Neural progenitor cell (in vitro differentiated cells): ENCODE results near the gene TLR5. TPM values are rescaled to one million over a fixed set of nuclear protein-coding genes. Genes with fewer than 3 reads are reported as not detected.

Source experiments
- DNase-seq: peaks from one replicate; pipeline ENCODE4 v3.0.0-alpha.2; 2016; ENCODE audit warnings: low spot score
- H2AFZ ChIP-seq: fragments of 200-600 bp; sonication (generic); replicated peaks from 2 replicates; pipeline ENCODE4 v1.6.1; 2016; ENCODE audit warnings: antibody characterized with exemption
- H3F3A ChIP-seq: fragments of 200-600 bp; sonication (generic); 2 replicates; pipeline ENCODE4 v1.6.1; 2016; ENCODE audit warnings: antibody characterized with exemption, low read depth
- H3K27ac ChIP-seq: fragments of 200-600 bp; sonication (generic); 2 replicates; pipeline ENCODE4 v1.5.1; 2016; ENCODE audit warnings: mild to moderate bottlenecking
- H3K27me3 ChIP-seq: fragments of 200-600 bp; sonication (generic); 2 replicates; pipeline ENCODE4 v1.6.1; 2016; ENCODE audit warnings: mild to moderate bottlenecking, moderate library complexity
- H3K36me3 ChIP-seq: fragments of 200-600 bp; sonication (generic); 2 replicates; pipeline ENCODE4 v1.5.1; 2016
- H3K4me1 ChIP-seq: fragments of 200-600 bp; sonication (generic); 2 replicates; pipeline ENCODE4 v1.6.1; 2016; ENCODE audit warnings: mixed run types
- H3K4me2 ChIP-seq: fragments of 200-600 bp; sonication (generic); 2 replicates; pipeline ENCODE4 v1.6.1; 2016
- H3K4me3 ChIP-seq: fragments of 200-600 bp; sonication (generic); 2 replicates; pipeline ENCODE4 v1.5.1; 2016
- H3K79me2 ChIP-seq: fragments of 200-600 bp; sonication (generic); 2 replicates; pipeline ENCODE4 v1.6.1; 2016; ENCODE audit warnings: low read depth
- H3K9ac ChIP-seq: fragments of 200-600 bp; sonication (generic); 2 replicates; pipeline ENCODE4 v1.6.1; 2016
- H3K9me3 ChIP-seq: fragments of 200-600 bp; sonication (generic); 2 replicates; pipeline ENCODE4 v1.5.1; 2016; ENCODE audit warnings: low read depth
- H4K20me1 ChIP-seq: fragments of 200-600 bp; sonication (generic); 2 replicates; pipeline ENCODE4 v1.6.1; 2016; ENCODE audit warnings: low read depth
- H3K27ac Mint-ChIP-seq: 3 replicates; pipeline ENCODE4 v1.8.0; 2021; ENCODE audit warnings: mixed read lengths
- H3K27me3 Mint-ChIP-seq: 2 replicates; pipeline ENCODE4 v1.8.0; 2022; ENCODE audit warnings: low read depth, mild to moderate bottlenecking, inconsistent platforms, moderate library complexity, mixed read lengths; ENCODE audit not compliant: insufficient read depth
- H3K36me3 Mint-ChIP-seq: 3 replicates; pipeline ENCODE4 v1.8.0; 2021; ENCODE audit warnings: mixed read lengths
- H3K4me1 Mint-ChIP-seq: 3 replicates; pipeline ENCODE4 v1.8.0; 2021; ENCODE audit warnings: mixed read lengths
- H3K4me3 Mint-ChIP-seq: 3 replicates; pipeline ENCODE4 v1.8.0; 2021; ENCODE audit warnings: mild to moderate bottlenecking, moderate library complexity, mixed read lengths
- H3K9me3 Mint-ChIP-seq: 3 replicates; pipeline ENCODE4 v1.8.0; 2020; ENCODE audit warnings: mixed read lengths
- CTCF ChIP-seq: fragments of 200-600 bp; sonication (generic); IDR thresholded peaks from 2 replicates; pipeline ENCODE4 v1.5.1; 2017; ENCODE audit warnings: antibody characterized with exemption, mild to moderate bottlenecking
- EZH2 ChIP-seq: fragments of 200-600 bp; sonication (generic); IDR thresholded peaks from 2 replicates; pipeline ENCODE4 v1.6.1; 2017; ENCODE audit warnings: antibody characterized with exemption, mild to moderate bottlenecking, moderate library complexity
- EZH2phosphoT487 ChIP-seq: fragments of 200-600 bp; sonication (generic); IDR thresholded peaks from 2 replicates; pipeline ENCODE4 v1.6.1; 2017; ENCODE audit warnings: antibody characterized with exemption
- total RNA-seq: library from RNA; depleted of rRNA; stranded (reverse); fragments of >200 nt; gene quantifications from 2 replicates; pipeline ENCODE4 v1.2.3, GENCODE V29; 2015; ENCODE audit warnings: low replicate concordance

The TLR5 gene
- total RNA-seq, 1 donor from 2014 or later = 0.30 TPM

GRCh38 chr1:223143537-223144248, 645 bp upstream of the TLR5 start:
- peak overlapping the region; percentile 59 for H3K4me3 ChIP-seq
- peaks cover 5% of the 10 kb centered on the region for H3K27me3 Mint-ChIP-seq
- H3K4me2 ChIP-seq = peak overlapping the region; percentile 76
- H3K4me3 Mint-ChIP-seq = peak overlapping the region; percentile 83
- H3K27ac ChIP-seq = no peak overlapping the region
- no peaks in the 10 kb centered on the region for H3K9me3 ChIP-seq
- peaks cover 20% of the 10 kb centered on the region for H3F3A ChIP-seq
- H3K9ac ChIP-seq = no peak overlapping the region
- no peak overlapping the region for H3K27ac Mint-ChIP-seq
- peak overlapping the region; percentile 91 for H2AFZ ChIP-seq
- no peaks in the 10 kb centered on the region for H3K36me3 Mint-ChIP-seq
- H4K20me1 ChIP-seq = no peaks in the 10 kb centered on the region
- H3K27me3 ChIP-seq = peaks cover 18% of the 10 kb centered on the region
- H3K9me3 Mint-ChIP-seq = peaks cover 11% of the 10 kb centered on the region
- TF ChIP-seq EZH2 (no peak), EZH2phosphoT487 (no peak), CTCF (no peak)
- DNase-seq = no peak
- H3K36me3 ChIP-seq = no peaks in the 10 kb centered on the region
- H3K4me1 ChIP-seq = peaks cover 3% of the 10 kb centered on the region
- H3K4me1 Mint-ChIP-seq = peaks cover 9% of the 10 kb centered on the region
- H3K79me2 ChIP-seq = no peaks in the 10 kb centered on the region

- H3K9me3 ChIP-seq = no peaks in the 10 kb centered on the region
- DNase-seq = no peak
- no peak overlapping the region for H3K27ac ChIP-seq
- H3K27me3 ChIP-seq = peaks cover 18% of the 10 kb centered on the region
- H3K4me3 Mint-ChIP-seq = peak overlapping the region; percentile 83
- H3K9ac ChIP-seq = no peak overlapping the region
- H4K20me1 ChIP-seq = no peaks in the 10 kb centered on the region
- H3K4me1 Mint-ChIP-seq = peaks cover 9% of the 10 kb centered on the region
- H3K4me2 ChIP-seq = peak overlapping the region; percentile 76
- no peaks in the 10 kb centered on the region for H3K79me2 ChIP-seq
- TF ChIP-seq EZH2 (no peak), CTCF (no peak), EZH2phosphoT487 (no peak)
- no peak overlapping the region for H3K27ac Mint-ChIP-seq
- peaks cover 20% of the 10 kb centered on the region for H3F3A ChIP-seq
- H3K27me3 Mint-ChIP-seq = peaks cover 9% of the 10 kb centered on the region
- H3K9me3 Mint-ChIP-seq = peaks cover 11% of the 10 kb centered on the region
- no peaks in the 10 kb centered on the region for H3K36me3 Mint-ChIP-seq
- peak overlapping the region; percentile 91 for H2AFZ ChIP-seq
- peaks cover 3% of the 10 kb centered on the region for H3K4me1 ChIP-seq
- H3K36me3 ChIP-seq = no peaks in the 10 kb centered on the region
- peak overlapping the region; percentile 59 for H3K4me3 ChIP-seq
These were observed 779 bp downstream of the TLR5 start for GRCh38 chr1:223142269-223142668.

- no peak overlapping the region for H3K4me2 ChIP-seq
- peaks cover 10% of the 10 kb centered on the region for H3K27me3 Mint-ChIP-seq
- no peaks in the 10 kb centered on the region for H4K20me1 ChIP-seq
- H3K27ac Mint-ChIP-seq = no peak overlapping the region
- H3K36me3 Mint-ChIP-seq = no peaks in the 10 kb centered on the region
- DNase-seq = peak; percentile 17
- no peaks in the 10 kb centered on the region for H3K36me3 ChIP-seq
- no peak overlapping the region for H3K4me3 ChIP-seq
- no peaks in the 10 kb centered on the region for H3K79me2 ChIP-seq
- H3K27ac ChIP-seq = no peak overlapping the region
- H3K9ac ChIP-seq = no peak overlapping the region
- H2AFZ ChIP-seq = peak overlapping the region; percentile 9
- H3K4me1 ChIP-seq = peaks cover 3% of the 10 kb centered on the region
- no peak overlapping the region for H3K4me3 Mint-ChIP-seq
- TF ChIP-seq EZH2phosphoT487 (no peak), EZH2 (no peak), CTCF (no peak)
- H3F3A ChIP-seq = peaks cover 20% of the 10 kb centered on the region
- H3K4me1 Mint-ChIP-seq = peaks cover 9% of the 10 kb centered on the region
- H3K9me3 ChIP-seq = no peaks in the 10 kb centered on the region
- H3K27me3 ChIP-seq = peaks cover 20% of the 10 kb centered on the region
- peaks cover under 1% of the 10 kb centered on the region for H3K9me3 Mint-ChIP-seq
These were observed 2.2 kb downstream of the TLR5 start for GRCh38 chr1:223140611-223141405.
